ENCODE measurements around the gene HDAC11. TPM values are rescaled to one million over a fixed set of nuclear protein-coding genes. Genes with fewer than 3 reads are reported as not detected.

HDAC11 gene
- total RNA-seq, 2 experiments from 2014 or later, result 0.74 to 1.1 TPM

DNA sequence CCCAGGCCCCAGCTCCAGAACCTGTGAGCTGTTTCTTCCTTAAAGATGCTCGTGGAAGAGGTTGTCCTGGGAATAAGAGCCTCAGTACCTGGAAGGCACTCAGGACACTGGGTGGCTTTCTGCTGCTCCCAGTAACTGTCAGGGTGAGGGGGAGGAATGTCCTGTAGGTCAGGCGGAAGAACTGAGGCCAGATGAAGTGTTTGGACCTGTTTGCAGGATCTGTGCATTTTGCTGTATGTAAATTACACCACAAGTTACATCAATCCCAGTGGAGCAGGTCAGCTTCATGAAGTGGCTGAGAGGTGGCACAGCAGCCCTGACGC, 27.1 kb downstream of the HDAC11 start:
- POLR2A ChIA-PET, result no interaction called here
- CTCF ChIA-PET (ENCODE audit: unreplicated experiment), result no interaction called here
- no TSS peak for BruUV-seq (replicated peaks)
- Histone ChIP-seq H3K4me3 (ENCODE audit: low read depth, low read length, poor library complexity, severe bottlenecking) (no peak overlapping the region), H3K9me2 (ENCODE audit: insufficient read depth, low read length) (no peaks in the 10 kb centered on the region), H3K36me3 (ENCODE audit: insufficient read depth, low read length) (no peaks in the 10 kb centered on the region), H3K4me2 (ENCODE audit: low read length) (no peak overlapping the region), H2AFZ (ENCODE audit: low read length) (no peak overlapping the region), H3K4me1 (ENCODE audit: insufficient read depth, low read length, poor library complexity, severe bottlenecking) (no peaks in the 10 kb centered on the region), H3K27ac (ENCODE audit: low read depth, low read length, poor library complexity, severe bottlenecking) (no peak overlapping the region), H3K9me3 (ENCODE audit: low read length) (no peaks in the 10 kb centered on the region), H4K20me1 (ENCODE audit: insufficient read depth, low read length) (no peaks in the 10 kb centered on the region), H3K79me2 (ENCODE audit: insufficient read depth, low read depth, low read length) (no peaks in the 10 kb centered on the region)
- DNase-seq (ENCODE audit: low spot score), result no peak
- TF ChIP-seq EZH2phosphoT487 (IDR thresholded peaks at IDR 0.05; ENCODE audit: borderline replicate concordance, low read depth, low read length), result no peak
- TF ChIP-seq, protein P1, sequence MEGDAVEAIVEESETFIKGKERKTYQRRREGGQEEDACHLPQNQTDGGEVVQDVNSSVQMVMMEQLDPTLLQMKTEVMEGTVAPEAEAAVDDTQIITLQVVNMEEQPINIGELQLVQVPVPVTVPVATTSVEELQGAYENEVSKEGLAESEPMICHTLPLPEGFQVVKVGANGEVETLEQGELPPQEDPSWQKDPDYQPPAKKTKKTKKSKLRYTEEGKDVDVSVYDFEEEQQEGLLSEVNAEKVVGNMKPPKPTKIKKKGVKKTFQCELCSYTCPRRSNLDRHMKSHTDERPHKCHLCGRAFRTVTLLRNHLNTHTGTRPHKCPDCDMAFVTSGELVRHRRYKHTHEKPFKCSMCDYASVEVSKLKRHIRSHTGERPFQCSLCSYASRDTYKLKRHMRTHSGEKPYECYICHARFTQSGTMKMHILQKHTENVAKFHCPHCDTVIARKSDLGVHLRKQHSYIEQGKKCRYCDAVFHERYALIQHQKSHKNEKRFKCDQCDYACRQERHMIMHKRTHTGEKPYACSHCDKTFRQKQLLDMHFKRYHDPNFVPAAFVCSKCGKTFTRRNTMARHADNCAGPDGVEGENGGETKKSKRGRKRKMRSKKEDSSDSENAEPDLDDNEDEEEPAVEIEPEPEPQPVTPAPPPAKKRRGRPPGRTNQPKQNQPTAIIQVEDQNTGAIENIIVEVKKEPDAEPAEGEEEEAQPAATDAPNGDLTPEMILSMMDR (conservative IDR thresholded peaks at IDR 0.05; ENCODE audit: low read length), result no peak
- intact Hi-C loops (cut with micrococcal nuclease; ENCODE audit: unreplicated experiment), result no loop called here

DNA sequence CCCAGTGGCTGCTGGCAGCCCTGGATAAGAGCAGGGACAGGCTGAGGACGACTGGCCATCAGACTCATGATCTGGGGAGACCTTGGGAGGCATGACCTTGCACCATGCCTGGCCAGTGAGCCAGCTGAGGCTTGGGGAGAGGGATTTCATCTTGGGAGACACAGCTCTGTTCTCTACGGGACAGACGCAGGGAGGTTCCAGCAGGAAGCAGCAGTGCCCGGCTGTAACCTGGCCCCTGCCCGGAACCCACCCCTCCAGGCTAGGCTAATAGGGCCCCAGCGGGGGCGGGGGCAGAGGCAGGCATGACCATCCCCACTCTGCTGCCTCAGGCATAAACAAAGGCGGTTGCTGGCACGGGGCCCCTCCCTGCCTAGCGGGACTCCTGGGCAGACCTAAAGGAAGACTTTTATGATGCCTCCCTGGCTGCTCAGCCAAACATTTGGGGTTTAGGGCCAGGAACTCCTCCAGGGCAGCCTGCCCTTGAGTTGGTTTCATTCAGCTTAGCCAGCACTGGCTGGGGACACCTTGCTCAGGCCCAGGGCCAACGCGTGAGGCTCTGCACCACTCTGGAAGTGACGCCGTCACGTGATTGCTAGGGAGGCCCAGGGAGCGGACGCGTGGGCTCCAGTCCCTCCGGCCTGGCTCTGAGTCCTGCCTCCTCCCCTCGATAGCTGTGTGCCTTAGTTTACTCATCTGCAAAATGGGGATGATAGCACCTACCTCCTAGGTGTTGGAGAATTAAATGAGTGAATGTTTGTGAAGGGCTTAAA, 27.6 kb downstream of the HDAC11 start:
- Histone ChIP-seq H4K20me1 (ENCODE audit: insufficient read depth, low read length) (no peaks in the 10 kb centered on the region), H3K27ac (ENCODE audit: low read depth, low read length, poor library complexity, severe bottlenecking) (no peak overlapping the region), H3K79me2 (ENCODE audit: insufficient read depth, low read depth, low read length) (no peaks in the 10 kb centered on the region), H3K9me3 (ENCODE audit: low read length) (no peaks in the 10 kb centered on the region), H3K4me1 (ENCODE audit: insufficient read depth, low read length, poor library complexity, severe bottlenecking) (no peaks in the 10 kb centered on the region), H3K4me2 (ENCODE audit: low read length) (no peak overlapping the region), H3K9me2 (ENCODE audit: insufficient read depth, low read length) (no peaks in the 10 kb centered on the region), H3K36me3 (ENCODE audit: insufficient read depth, low read length) (no peaks in the 10 kb centered on the region), H2AFZ (ENCODE audit: low read length) (no peak overlapping the region), H3K4me3 (ENCODE audit: low read depth, low read length, poor library complexity, severe bottlenecking) (no peak overlapping the region)
- TF ChIP-seq, protein P1 (conservative IDR thresholded peaks at IDR 0.05; ENCODE audit: low read length), result no peak
- no peak for TF ChIP-seq EZH2phosphoT487 (IDR thresholded peaks at IDR 0.05; ENCODE audit: borderline replicate concordance, low read depth, low read length)
- BruUV-seq (replicated peaks), result no TSS peak
- ChIA-PET CTCF (ENCODE audit: unreplicated experiment) (no interaction called here), POLR2A (no interaction called here)
- no peak for DNase-seq (ENCODE audit: low spot score)
- intact Hi-C loops (cut with micrococcal nuclease; ENCODE audit: unreplicated experiment), result no loop called here

DNA sequence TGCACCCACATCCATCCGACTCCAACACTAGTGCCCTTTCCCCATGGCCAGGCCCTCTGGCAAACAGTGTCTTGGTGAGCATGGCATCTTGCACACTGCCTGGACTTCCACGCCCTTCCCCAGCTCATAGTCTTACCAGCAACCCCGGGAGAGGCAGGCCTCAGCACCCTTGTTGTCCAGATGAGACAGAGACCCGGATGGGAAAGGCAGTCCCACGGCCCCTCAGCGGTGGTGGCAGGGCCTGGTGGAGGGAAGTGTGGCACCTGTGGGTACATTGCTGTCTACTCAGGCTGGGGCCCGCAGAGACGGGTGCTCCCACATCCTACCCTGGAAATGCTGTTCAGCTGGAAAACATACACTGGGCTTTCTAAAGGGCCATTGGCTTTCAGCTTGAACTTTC, 28.4 kb downstream of the HDAC11 start:
- ChIA-PET CTCF (ENCODE audit: unreplicated experiment) (no interaction called here), POLR2A (no interaction called here)
- no peaks in the 10 kb centered on the region for H3K9me2 ChIP-seq (ENCODE audit: insufficient read depth, low read length)
- H3K4me1 ChIP-seq (ENCODE audit: insufficient read depth, low read length, poor library complexity, severe bottlenecking), result no peaks in the 10 kb centered on the region
- no peaks in the 10 kb centered on the region for H4K20me1 ChIP-seq (ENCODE audit: insufficient read depth, low read length)
- H3K4me3 ChIP-seq (ENCODE audit: low read depth, low read length, poor library complexity, severe bottlenecking), result no peak overlapping the region
- TF ChIP-seq, protein P1 (conservative IDR thresholded peaks at IDR 0.05; ENCODE audit: low read length), result no peak
- no peak for TF ChIP-seq EZH2phosphoT487 (IDR thresholded peaks at IDR 0.05; ENCODE audit: borderline replicate concordance, low read depth, low read length)
- intact Hi-C loops (cut with micrococcal nuclease; ENCODE audit: unreplicated experiment), result no loop called here
- no peaks in the 10 kb centered on the region for H3K9me3 ChIP-seq (ENCODE audit: low read length)
- H2AFZ ChIP-seq (ENCODE audit: low read length), result no peak overlapping the region
- DNase-seq (ENCODE audit: low spot score), result no peak
- H3K79me2 ChIP-seq (ENCODE audit: insufficient read depth, low read depth, low read length), result no peaks in the 10 kb centered on the region
- BruUV-seq (replicated peaks), result no TSS peak
- no peaks in the 10 kb centered on the region for H3K36me3 ChIP-seq (ENCODE audit: insufficient read depth, low read length)
- H3K4me2 ChIP-seq (ENCODE audit: low read length), result no peak overlapping the region
- no peak overlapping the region for H3K27ac ChIP-seq (ENCODE audit: low read depth, low read length, poor library complexity, severe bottlenecking)

Measured in OCI-LY7 (cell line).